Lower leg skin (tissue), 3 donors: ENCODE measurements around the gene CYP39A1.

ENCODE experiments used
- POLR2A ChIP-seq, 2 donors: fragments of 450-650 bp; IDR thresholded peaks; one replicate each; pipeline ENCODE4 v1.6.1; 2016 to 2017; ENCODE audit warnings: antibody characterized with exemption in 2 of 2, mild to moderate bottlenecking in 1 of 2, moderate library complexity in 1 of 2
- TF ChIP-seq, protein P1 (sequence below), 3 donors: fragments of 450-650 bp; IDR thresholded peaks; one replicate each; pipeline ENCODE4 v1.5.1; 2016; ENCODE audit warnings: antibody characterized with exemption in 3 of 3, mild to moderate bottlenecking in 3 of 3, moderate library complexity in 2 of 3

GRCh38 chr6:46677314-46677654 lies 24.7 kb upstream of the CYP39A1 start:
- TF ChIP-seq, protein P1, sequence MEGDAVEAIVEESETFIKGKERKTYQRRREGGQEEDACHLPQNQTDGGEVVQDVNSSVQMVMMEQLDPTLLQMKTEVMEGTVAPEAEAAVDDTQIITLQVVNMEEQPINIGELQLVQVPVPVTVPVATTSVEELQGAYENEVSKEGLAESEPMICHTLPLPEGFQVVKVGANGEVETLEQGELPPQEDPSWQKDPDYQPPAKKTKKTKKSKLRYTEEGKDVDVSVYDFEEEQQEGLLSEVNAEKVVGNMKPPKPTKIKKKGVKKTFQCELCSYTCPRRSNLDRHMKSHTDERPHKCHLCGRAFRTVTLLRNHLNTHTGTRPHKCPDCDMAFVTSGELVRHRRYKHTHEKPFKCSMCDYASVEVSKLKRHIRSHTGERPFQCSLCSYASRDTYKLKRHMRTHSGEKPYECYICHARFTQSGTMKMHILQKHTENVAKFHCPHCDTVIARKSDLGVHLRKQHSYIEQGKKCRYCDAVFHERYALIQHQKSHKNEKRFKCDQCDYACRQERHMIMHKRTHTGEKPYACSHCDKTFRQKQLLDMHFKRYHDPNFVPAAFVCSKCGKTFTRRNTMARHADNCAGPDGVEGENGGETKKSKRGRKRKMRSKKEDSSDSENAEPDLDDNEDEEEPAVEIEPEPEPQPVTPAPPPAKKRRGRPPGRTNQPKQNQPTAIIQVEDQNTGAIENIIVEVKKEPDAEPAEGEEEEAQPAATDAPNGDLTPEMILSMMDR (IDR thresholded peaks at IDR 0.05): no peak
- no peak for TF ChIP-seq POLR2A (IDR thresholded peaks at IDR 0.05)
